ENCODE data around the gene TASL.
"Not testable (repeated sequence)": the region's sequence is repeated elsewhere in the genome, so short reads cannot be mapped to it uniquely, and the experiment has no call there.

The TASL gene

GRCh38 chrX:30573125-30573524, 4.4 kb downstream of the TASL start:
- DNase-seq = no peak

- DNase-seq = no peak
Measured at GRCh38 chrX:30572678-30573077, 4.9 kb downstream of the TASL start.

- DNase-seq = no peak
Measured at GRCh38 chrX:30572004-30572403, 5.6 kb downstream of the TASL start.

- DNase-seq = peak; percentile 33
Measured at GRCh38 chrX:30570505-30570904, 7.1 kb downstream of the TASL start.

GRCh38 chrX:30568136-30568535, 9.4 kb downstream of the TASL start:
- peak; percentile 7 for DNase-seq

GRCh38 chrX:30563070-30563469, 14.5 kb downstream of the TASL start:
- not testable (repeated sequence) for DNase-seq

- DNase-seq = no peak
Measured at GRCh38 chrX:30561191-30561590, 16.4 kb downstream of the TASL start.

- DNase-seq = no peak
Measured at GRCh38 chrX:30538271-30538670, 39.3 kb downstream of the TASL start.

- no peak for DNase-seq
Measured at GRCh38 chrX:30533835-30534234, 43.7 kb downstream of the TASL start.

GRCh38 chrX:30533266-30533665, 44.3 kb downstream of the TASL start:
- DNase-seq = no peak

- no peak for DNase-seq
Measured at GRCh38 chrX:30530606-30531005, 47.0 kb downstream of the TASL start.

- DNase-seq = no peak
Measured at GRCh38 chrX:30525732-30526131, 51.8 kb downstream of the TASL start.

GRCh38 chrX:30521440-30522182, 56.0 kb downstream of the TASL start:
- DNase-seq = no peak

GRCh38 chrX:30513284-30513683, 64.3 kb downstream of the TASL start:
- DNase-seq = no peak

Data from CD4-positive, alpha-beta T cell treated with Interleukin-10 for 1 hour (primary cell).